ENCODE measurements around the gene ITPK1.

The ITPK1 gene

GRCh38 chr14:92985521-92985920 is 130.2 kb downstream of the ITPK1 start:
- no peak for DNase-seq

- no peak for DNase-seq
Measured at GRCh38 chr14:92984896-92985295, 130.8 kb downstream of the ITPK1 start.

- no peak for DNase-seq
Measured at GRCh38 chr14:92984082-92984788, 131.5 kb downstream of the ITPK1 start.

GRCh38 chr14:92982956-92983355 is 132.8 kb downstream of the ITPK1 start:
- DNase-seq, result no peak

- no peak for DNase-seq
Measured at GRCh38 chr14:92981726-92982125, 134.0 kb downstream of the ITPK1 start.

GRCh38 chr14:92980866-92981265 is 134.9 kb downstream of the ITPK1 start:
- no peak for DNase-seq

GRCh38 chr14:92978229-92979021 is 137.3 kb downstream of the ITPK1 start:
- no peak for DNase-seq

GRCh38 chr14:92976268-92976667 is 139.5 kb downstream of the ITPK1 start:
- no peak for DNase-seq

- no peak for DNase-seq
Measured at GRCh38 chr14:92974541-92975345, 141.0 kb downstream of the ITPK1 start.

- no peak for DNase-seq
Measured at GRCh38 chr14:92973798-92974372, 141.8 kb downstream of the ITPK1 start.

- DNase-seq, result peak; percentile 55 to 66
Measured at GRCh38 chr14:92973261-92973797, 142.4 kb downstream of the ITPK1 start.

GRCh38 chr14:92971601-92972180 is 144.0 kb downstream of the ITPK1 start:
- DNase-seq, result no peak

- DNase-seq, result no peak
Measured at GRCh38 chr14:92970271-92970670, 145.5 kb downstream of the ITPK1 start.

- DNase-seq, result no peak
Measured at GRCh38 chr14:92969871-92970270, 145.9 kb downstream of the ITPK1 start.

- no peak for DNase-seq
Measured at GRCh38 chr14:92969430-92969829, 146.3 kb downstream of the ITPK1 start.

GRCh38 chr14:92968291-92969020 is 147.3 kb downstream of the ITPK1 start:
- no peak for DNase-seq

- DNase-seq, result no peak
Measured at GRCh38 chr14:92967346-92967926, 148.3 kb downstream of the ITPK1 start.

- DNase-seq, result no peak
Measured at GRCh38 chr14:92965281-92965680, 150.4 kb downstream of the ITPK1 start.

- no peak for DNase-seq
Measured at GRCh38 chr14:92964124-92965109, 151.3 kb downstream of the ITPK1 start.
